ENCODE measurements around the gene ZNF469. TPM values are rescaled to one million over a fixed set of nuclear protein-coding genes. Genes with fewer than 3 reads are reported as not detected.

The ZNF469 gene
- total and polyA plus RNA-seq, 2 of the 13 experiments (the other 11 are each of a cell fraction or from before 2014, with no cell fraction given) = not detected

DNA sequence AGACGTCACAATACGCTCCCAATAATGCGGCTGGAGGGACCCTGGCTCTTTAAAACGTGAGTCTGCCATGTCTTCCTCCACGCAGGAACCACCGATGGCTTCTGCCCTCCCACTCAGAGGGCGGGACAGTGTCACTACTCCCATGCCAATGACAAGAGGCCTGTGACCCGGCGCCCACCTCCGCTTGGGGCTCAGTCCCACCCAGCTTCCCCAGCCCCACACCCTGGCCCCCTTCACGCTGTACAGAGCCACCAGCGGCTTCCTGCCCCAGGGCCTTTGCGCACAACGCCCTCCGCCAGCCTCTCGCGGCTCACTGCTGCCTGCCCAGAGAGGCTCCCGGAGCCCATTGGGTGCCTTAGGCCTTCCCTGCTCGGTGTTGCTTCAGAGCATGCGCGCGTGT, 29.5 kb upstream of the ZNF469 start:
- ATAC-seq (no peak), FAIRE-seq (no peak), DNase-seq (ENCODE audit: low spot score) (no peak)
- H3K27ac ChIP-seq (ENCODE audit: extremely low read length, insufficient read depth, low read length) = no peak overlapping the region
- H3K27me3 ChIP-seq (ENCODE audit: control insufficient read depth in 1 of 2, insufficient read depth in 2 of 2, low read length in 2 of 2) = peaks cover 3 to 61% of the 10 kb centered on the region in 2 experiments; a peak in 4 of 5 replicates
- no peaks in the 10 kb centered on the region for H3K9me3 ChIP-seq (ENCODE audit: low read length)
- ChIA-PET CTCF (ENCODE audit: low intra/inter-chr PET ratio, low total read pairs) (no interaction called here), POLR2A (no interaction called here)
- H3K4me1 ChIP-seq (ENCODE audit: insufficient read depth, low read length) = no peaks in the 10 kb centered on the region
- no peaks in the 10 kb centered on the region for H3K36me3 ChIP-seq (replicated peaks in 1 of 2; ENCODE audit: control insufficient read depth in 1 of 2, insufficient read depth in 2 of 2, low read length in 2 of 2)
- no peak overlapping the region for H3K4me3 ChIP-seq (replicated peaks in 1 of 3; ENCODE audit: insufficient read depth in 1 of 3, low read depth in 2 of 3, low read length in 3 of 3)
- no peak overlapping the region for H3K9ac ChIP-seq (ENCODE audit: insufficient read depth, low read depth, low read length)
- TF ChIP-seq ZNF615 (CRISPR knock-in tag; IDR thresholded peaks at IDR 0.05; ENCODE audit: borderline replicate concordance) = no peak
- no peak for TF ChIP-seq ZNF232 (CRISPR knock-in tag; IDR thresholded peaks at IDR 0.05; ENCODE audit: borderline replicate concordance)
- no peak for TF ChIP-seq CEBPG (CRISPR knock-in tag; IDR thresholded peaks at IDR 0.05)
- no peak for TF ChIP-seq EEA1 (CRISPR knock-in tag; IDR thresholded peaks at IDR 0.05; ENCODE audit: borderline replicate concordance)
- TF ChIP-seq, protein P1, sequence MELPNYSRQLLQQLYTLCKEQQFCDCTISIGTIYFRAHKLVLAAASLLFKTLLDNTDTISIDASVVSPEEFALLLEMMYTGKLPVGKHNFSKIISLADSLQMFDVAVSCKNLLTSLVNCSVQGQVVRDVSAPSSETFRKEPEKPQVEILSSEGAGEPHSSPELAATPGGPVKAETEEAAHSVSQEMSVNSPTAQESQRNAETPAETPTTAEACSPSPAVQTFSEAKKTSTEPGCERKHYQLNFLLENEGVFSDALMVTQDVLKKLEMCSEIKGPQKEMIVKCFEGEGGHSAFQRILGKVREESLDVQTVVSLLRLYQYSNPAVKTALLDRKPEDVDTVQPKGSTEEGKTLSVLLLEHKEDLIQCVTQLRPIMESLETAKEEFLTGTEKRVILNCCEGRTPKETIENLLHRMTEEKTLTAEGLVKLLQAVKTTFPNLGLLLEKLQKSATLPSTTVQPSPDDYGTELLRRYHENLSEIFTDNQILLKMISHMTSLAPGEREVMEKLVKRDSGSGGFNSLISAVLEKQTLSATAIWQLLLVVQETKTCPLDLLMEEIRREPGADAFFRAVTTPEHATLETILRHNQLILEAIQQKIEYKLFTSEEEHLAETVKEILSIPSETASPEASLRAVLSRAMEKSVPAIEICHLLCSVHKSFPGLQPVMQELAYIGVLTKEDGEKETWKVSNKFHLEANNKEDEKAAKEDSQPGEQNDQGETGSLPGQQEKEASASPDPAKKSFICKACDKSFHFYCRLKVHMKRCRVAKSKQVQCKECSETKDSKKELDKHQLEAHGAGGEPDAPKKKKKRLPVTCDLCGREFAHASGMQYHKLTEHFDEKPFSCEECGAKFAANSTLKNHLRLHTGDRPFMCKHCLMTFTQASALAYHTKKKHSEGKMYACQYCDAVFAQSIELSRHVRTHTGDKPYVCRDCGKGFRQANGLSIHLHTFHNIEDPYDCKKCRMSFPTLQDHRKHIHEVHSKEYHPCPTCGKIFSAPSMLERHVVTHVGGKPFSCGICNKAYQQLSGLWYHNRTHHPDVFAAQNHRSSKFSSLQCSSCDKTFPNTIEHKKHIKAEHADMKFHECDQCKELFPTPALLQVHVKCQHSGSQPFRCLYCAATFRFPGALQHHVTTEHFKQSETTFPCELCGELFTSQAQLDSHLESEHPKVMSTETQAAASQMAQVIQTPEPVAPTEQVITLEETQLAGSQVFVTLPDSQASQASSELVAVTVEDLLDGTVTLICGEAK (IDR thresholded peaks at IDR 0.05) = no peak
- TF ChIP-seq, protein P1 (CRISPR knock-in tag; IDR thresholded peaks at IDR 0.05) = no peak
- no peak for TF ChIP-seq SIX4 (CRISPR knock-in tag; IDR thresholded peaks at IDR 0.05)
- TF ChIP-seq TBL1XR1 (IDR thresholded peaks at IDR 0.05; ENCODE audit: borderline replicate concordance, low read length, partially characterized antibody) = no peak
- no peak for TF ChIP-seq YY1 (IDR thresholded peaks at IDR 0.05; ENCODE audit: insufficient read depth, insufficient replicate concordance, low read depth, low read length)
- TF ChIP-seq, protein P2, sequence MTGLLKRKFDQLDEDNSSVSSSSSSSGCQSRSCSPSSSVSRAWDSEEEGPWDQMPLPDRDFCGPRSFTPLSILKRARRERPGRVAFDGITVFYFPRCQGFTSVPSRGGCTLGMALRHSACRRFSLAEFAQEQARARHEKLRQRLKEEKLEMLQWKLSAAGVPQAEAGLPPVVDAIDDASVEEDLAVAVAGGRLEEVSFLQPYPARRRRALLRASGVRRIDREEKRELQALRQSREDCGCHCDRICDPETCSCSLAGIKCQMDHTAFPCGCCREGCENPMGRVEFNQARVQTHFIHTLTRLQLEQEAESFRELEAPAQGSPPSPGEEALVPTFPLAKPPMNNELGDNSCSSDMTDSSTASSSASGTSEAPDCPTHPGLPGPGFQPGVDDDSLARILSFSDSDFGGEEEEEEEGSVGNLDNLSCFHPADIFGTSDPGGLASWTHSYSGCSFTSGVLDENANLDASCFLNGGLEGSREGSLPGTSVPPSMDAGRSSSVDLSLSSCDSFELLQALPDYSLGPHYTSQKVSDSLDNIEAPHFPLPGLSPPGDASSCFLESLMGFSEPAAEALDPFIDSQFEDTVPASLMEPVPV (CRISPR knock-in tag; IDR thresholded peaks at IDR 0.05) = no peak
- TF ChIP-seq BORCS8-MEF2B (CRISPR knock-in tag; IDR thresholded peaks at IDR 0.05) = no peak
- no peak for TF ChIP-seq RBAK (CRISPR knock-in tag; IDR thresholded peaks at IDR 0.05)
- TF ChIP-seq HMG20A (CRISPR knock-in tag; IDR thresholded peaks at IDR 0.05; ENCODE audit: borderline replicate concordance) = no peak
- in situ Hi-C loops (cut with HindIII; ENCODE audit: extremely low pct_ligation_motif_present, low pct_unique_long_range_greater_than_20kb) = no loop called here
- H4K20me1 ChIP-seq (ENCODE audit: insufficient read depth, low read length) = no peaks in the 10 kb centered on the region
- WGBS (ENCODE audit: low lambda C conversion rate) = 67% methylated on average over 18 of the region's 22 CpGs
- no TSS peak for BruUV-seq (replicated peaks)
- intact Hi-C loops (cut with micrococcal nuclease; ENCODE audit: unreplicated experiment) = no loop called here
- no peaks in the 10 kb centered on the region for H3K79me2 ChIP-seq (ENCODE audit: insufficient read depth, low read length)
- H2AFZ ChIP-seq (ENCODE audit: low read length) = no peak overlapping the region
- H3K4me2 ChIP-seq (ENCODE audit: low read depth, low read length) = no peak overlapping the region
